Fibroblast of skin of right quadriceps (primary cell): ENCODE results near the gene BICDL1.
"Not testable (repeated sequence)": the region's sequence is repeated elsewhere in the genome, so short reads cannot be mapped to it uniquely, and the experiment has no call there.

Experiments used
- DNase-seq: peaks from one replicate; pipeline ENCODE4 v3.0.0-alpha.2; 2013

Gene BICDL1

GRCh38 chr12:120006258-120006975, 17.4 kb downstream of the BICDL1 start:
- DNase-seq, result no peak

GRCh38 chr12:120007272-120007671, 18.2 kb downstream of the BICDL1 start:
- DNase-seq, result no peak

- no peak for DNase-seq
These were observed 21.7 kb downstream of the BICDL1 start for GRCh38 chr12:120010661-120011230.

- DNase-seq, result peak; percentile 13
These were observed 23.1 kb downstream of the BICDL1 start for GRCh38 chr12:120012067-120012621.

- DNase-seq, result no peak
These were observed 24.8 kb downstream of the BICDL1 start for GRCh38 chr12:120013659-120014380.

- not testable (repeated sequence) for DNase-seq
These were observed 25.3 kb downstream of the BICDL1 start for GRCh38 chr12:120014381-120014735.

GRCh38 chr12:120015313-120015712, 26.3 kb downstream of the BICDL1 start:
- DNase-seq, result no peak

GRCh38 chr12:120016199-120016598, 27.2 kb downstream of the BICDL1 start:
- DNase-seq, result not testable (repeated sequence)

- DNase-seq, result no peak
These were observed 30.2 kb downstream of the BICDL1 start for GRCh38 chr12:120019197-120019596.

- DNase-seq, result no peak
These were observed 30.9 kb downstream of the BICDL1 start for GRCh38 chr12:120019938-120020337.

- DNase-seq, result no peak
These were observed 35.2 kb downstream of the BICDL1 start for GRCh38 chr12:120024193-120024592.

- DNase-seq, result no peak
These were observed 36.6 kb downstream of the BICDL1 start for GRCh38 chr12:120025640-120026039.

GRCh38 chr12:120032242-120032641, 43.2 kb downstream of the BICDL1 start:
- no peak for DNase-seq

GRCh38 chr12:120037851-120038250, 48.8 kb downstream of the BICDL1 start:
- DNase-seq, result no peak

GRCh38 chr12:120039711-120040110, 50.7 kb downstream of the BICDL1 start:
- no peak for DNase-seq

- DNase-seq, result no peak
These were observed 52.6 kb downstream of the BICDL1 start for GRCh38 chr12:120041386-120042231.

- DNase-seq, result not testable (repeated sequence)
These were observed 56.3 kb downstream of the BICDL1 start for GRCh38 chr12:120045367-120045766.

- no peak for DNase-seq
These were observed 58.0 kb downstream of the BICDL1 start for GRCh38 chr12:120047072-120047471.

- no peak for DNase-seq
These were observed 59.2 kb downstream of the BICDL1 start for GRCh38 chr12:120048263-120048662.

GRCh38 chr12:120049426-120049825, 60.4 kb downstream of the BICDL1 start:
- no peak for DNase-seq

GRCh38 chr12:120051535-120051934, 62.5 kb downstream of the BICDL1 start:
- DNase-seq, result no peak

GRCh38 chr12:120054293-120054692, 65.3 kb downstream of the BICDL1 start:
- DNase-seq, result no peak
